ENCODE measurements around the gene RTL1.

DNA sequence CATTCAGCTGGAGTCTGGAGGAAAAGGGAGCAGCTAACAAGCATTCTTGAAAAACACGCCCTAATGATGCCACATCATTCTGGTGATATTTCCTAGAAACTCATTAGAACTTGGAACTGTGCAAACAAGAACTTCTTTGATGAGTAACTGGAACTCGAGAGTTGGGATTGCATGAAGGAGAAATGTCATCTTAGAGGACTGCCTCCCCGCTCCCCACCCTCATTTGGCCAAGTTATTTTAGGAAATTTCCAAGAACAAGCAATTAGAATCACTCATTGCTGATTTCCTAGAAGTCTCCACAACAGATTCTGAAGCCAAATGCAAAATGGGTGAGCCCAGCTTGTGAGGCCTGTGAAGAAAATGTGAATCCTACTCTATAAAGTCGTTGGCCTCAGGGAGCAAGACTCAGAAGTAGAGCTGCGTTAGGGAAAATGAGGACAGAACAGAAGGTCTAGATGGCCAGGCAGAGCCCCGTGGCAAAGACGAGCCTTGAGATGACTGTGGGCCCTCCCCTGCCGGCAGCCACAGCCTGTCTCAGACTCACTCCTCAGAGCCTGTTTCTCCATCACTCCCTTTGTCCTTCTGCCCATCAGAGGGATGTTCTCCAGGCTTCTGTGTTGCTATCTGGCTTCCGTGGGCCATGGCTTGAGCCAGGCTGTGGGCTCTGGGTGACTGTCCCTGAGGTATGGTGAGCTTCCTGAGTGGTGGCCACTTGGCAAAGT, 38.4 kb downstream of the RTL1 start:
- TF ChIP-seq EZH2phosphoT487 (IDR thresholded peaks at IDR 0.05; ENCODE audit: low read depth): no peak
- TF ChIP-seq CTCF (IDR thresholded peaks at IDR 0.05; ENCODE audit: low read depth, low read length): no peak
